Muscle layer of duodenum (tissue), 2 donors: ENCODE data around the gene P2RX6.
"Not testable (repeated sequence)": the region's sequence is repeated elsewhere in the genome, so short reads cannot be mapped to it uniquely, and the experiment has no call there.

Experiments used
- H3K27ac ChIP-seq: one replicate; pipeline ENCODE4 v1.7.0; 2013; ENCODE audit warnings: mild to moderate bottlenecking, low read length
- H3K27me3 ChIP-seq: one replicate; pipeline ENCODE4 v1.7.0; 2013; ENCODE audit warnings: low read depth, mild to moderate bottlenecking, control low read depth, low read length
- H3K36me3 ChIP-seq, 2 donors: one replicate each; pipeline ENCODE4 v1.7.0; 2013; ENCODE audit warnings: low read length in 2 of 2, control low read depth in 1 of 2, mild to moderate bottlenecking in 1 of 2; ENCODE audit not compliant: insufficient read depth in 2 of 2, control insufficient read depth in 1 of 2
- H3K4me1 ChIP-seq, 2 donors: one replicate each; pipeline ENCODE4 v1.7.0; 2013; ENCODE audit warnings: low read length in 2 of 2, mild to moderate bottlenecking in 2 of 2, control low read depth in 1 of 2, moderate library complexity in 1 of 2; ENCODE audit not compliant: insufficient read depth in 2 of 2, control insufficient read depth in 1 of 2
- H3K4me3 ChIP-seq, 2 donors: one replicate each; pipeline ENCODE4 v1.7.0; 2013; ENCODE audit warnings: low read length in 2 of 2, low read depth in 1 of 2, mild to moderate bottlenecking in 1 of 2
- H3K9me3 ChIP-seq, 2 donors: one replicate each; pipeline ENCODE4 v1.7.0; 2013; ENCODE audit warnings: low read length in 2 of 2, control low read depth in 1 of 2, mild to moderate bottlenecking in 1 of 2; ENCODE audit not compliant: control insufficient read depth in 1 of 2
- donor health status: healthy.

Gene P2RX6

GRCh38 chr22:21032868-21033688 lies 18.1 kb downstream of the P2RX6 start:
- H3K4me3 ChIP-seq: peak overlapping the region in 1 of 2 donors; percentile 45
- peaks cover 3% of the 10 kb centered on the region for H3K27me3 ChIP-seq
- no peaks in the 10 kb centered on the region for H3K9me3 ChIP-seq
- peaks cover 0 to 4% of the 10 kb centered on the region in 2 donors for H3K4me1 ChIP-seq
- no peaks in the 10 kb centered on the region for H3K36me3 ChIP-seq
- no peak overlapping the region for H3K27ac ChIP-seq

DNA sequence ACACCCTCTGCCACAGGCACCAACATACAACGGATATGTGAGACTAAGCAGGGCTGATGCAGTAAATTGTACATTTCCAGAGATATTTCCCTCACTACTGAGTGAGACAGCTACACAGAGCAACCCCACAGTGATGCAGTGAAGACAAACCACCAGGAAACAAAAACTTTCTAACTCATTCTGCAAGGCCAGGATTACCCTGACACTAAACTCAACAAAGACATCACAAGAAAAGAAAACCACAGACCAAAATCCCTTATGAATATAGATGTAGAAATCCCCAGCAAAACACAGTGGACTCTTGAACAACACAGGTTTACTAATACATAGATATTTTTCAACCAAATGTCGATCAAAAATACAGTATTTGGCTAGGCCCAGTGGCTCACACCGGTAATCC lies 18.9 kb downstream of the P2RX6 start:
- H3K36me3 ChIP-seq: no peaks in the 10 kb centered on the region
- H3K27me3 ChIP-seq: peaks cover 3% of the 10 kb centered on the region
- H3K4me3 ChIP-seq: no peak overlapping the region
- no peak overlapping the region for H3K27ac ChIP-seq
- H3K9me3 ChIP-seq: no peaks in the 10 kb centered on the region
- peaks cover 0 to 4% of the 10 kb centered on the region in 2 donors for H3K4me1 ChIP-seq

DNA sequence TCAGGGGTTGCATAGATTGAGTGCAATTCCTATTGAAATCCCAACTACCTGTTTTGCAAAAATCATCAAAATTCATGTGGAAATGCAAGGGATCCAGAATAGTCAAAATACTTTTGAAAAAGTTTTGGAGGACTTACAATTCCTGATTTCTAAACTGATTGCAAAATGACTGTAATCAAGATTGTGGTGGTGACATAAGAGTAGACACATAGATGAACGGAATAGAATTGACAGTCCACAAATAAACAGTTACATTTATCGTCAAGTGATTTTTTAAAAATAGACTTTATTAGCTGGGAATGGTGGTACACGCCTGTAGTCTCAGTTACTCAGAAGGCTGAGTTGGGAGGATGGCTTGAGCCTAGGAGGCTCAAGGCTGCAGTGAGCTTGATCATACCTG lies 20.0 kb downstream of the P2RX6 start:
- H3K4me1 ChIP-seq: peaks cover 0 to 4% of the 10 kb centered on the region in 2 donors
- no peaks in the 10 kb centered on the region for H3K9me3 ChIP-seq
- no peak overlapping the region for H3K4me3 ChIP-seq
- no peaks in the 10 kb centered on the region for H3K27me3 ChIP-seq
- H3K27ac ChIP-seq: no peak overlapping the region
- H3K36me3 ChIP-seq: no peaks in the 10 kb centered on the region

- peak overlapping the region; percentile 39 for H3K27ac ChIP-seq
- no peaks in the 10 kb centered on the region for H3K9me3 ChIP-seq
- no peak overlapping the region for H3K4me3 ChIP-seq
- H3K27me3 ChIP-seq: no peaks in the 10 kb centered on the region
- no peaks in the 10 kb centered on the region for H3K4me1 ChIP-seq
- no peaks in the 10 kb centered on the region for H3K36me3 ChIP-seq
Measured at GRCh38 chr22:21038405-21038804, 23.4 kb downstream of the P2RX6 start.

DNA sequence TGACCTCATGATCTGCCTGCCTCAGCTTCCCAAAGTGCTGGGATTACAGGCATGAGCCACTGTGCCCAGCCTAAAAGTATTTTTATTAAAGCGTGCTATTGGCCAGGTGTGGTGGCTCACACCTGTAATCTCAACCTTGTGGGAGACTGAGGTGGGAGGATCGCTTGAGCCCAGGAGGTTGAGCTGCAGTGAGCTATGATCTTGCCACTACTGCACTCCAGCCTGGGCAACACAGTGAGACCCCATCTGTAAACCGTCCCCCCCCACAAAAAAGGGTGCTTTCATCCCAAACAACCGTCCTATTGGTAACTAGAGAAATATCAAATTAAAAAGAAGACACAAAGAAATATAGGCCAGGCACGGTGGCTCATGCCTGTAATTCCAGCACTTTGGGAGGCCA lies 24.2 kb downstream of the P2RX6 start:
- not testable (repeated sequence) for H3K27ac ChIP-seq

DNA sequence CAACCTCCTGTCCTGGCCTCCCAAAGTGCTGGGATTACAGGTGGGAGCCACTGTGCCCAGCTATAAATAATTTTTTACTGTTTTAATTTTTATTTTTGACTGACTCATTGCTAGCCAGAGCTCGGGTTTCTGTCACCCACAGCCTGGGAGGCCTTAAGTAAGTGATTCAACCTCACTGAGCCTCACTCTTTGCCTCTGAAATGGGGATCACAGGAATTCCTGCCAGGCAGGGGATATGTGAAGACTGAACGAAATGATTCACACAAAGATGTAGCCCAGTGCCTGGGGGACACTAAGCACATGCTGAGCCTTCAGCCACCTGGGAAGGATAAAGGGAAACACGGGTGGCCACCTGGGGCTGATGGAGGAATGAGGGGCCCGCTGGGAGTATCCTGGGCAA lies 27.0 kb downstream of the P2RX6 start:
- Histone ChIP-seq H3K4me3 (no peak overlapping the region), H3K4me1 (peaks cover 4 to 10% of the 10 kb centered on the region in 2 donors), H3K27me3 (no peaks in the 10 kb centered on the region), H3K27ac (no peak overlapping the region), H3K9me3 (no peaks in the 10 kb centered on the region), H3K36me3 (no peaks in the 10 kb centered on the region)

More for the DNA sequence above, 24.2 kb downstream of the P2RX6 start:
- H3K9me3 ChIP-seq, H3K4me3 ChIP-seq, H3K36me3 ChIP-seq, H3K27me3 ChIP-seq, H3K4me1 ChIP-seq: not testable (repeated sequence)

DNA sequence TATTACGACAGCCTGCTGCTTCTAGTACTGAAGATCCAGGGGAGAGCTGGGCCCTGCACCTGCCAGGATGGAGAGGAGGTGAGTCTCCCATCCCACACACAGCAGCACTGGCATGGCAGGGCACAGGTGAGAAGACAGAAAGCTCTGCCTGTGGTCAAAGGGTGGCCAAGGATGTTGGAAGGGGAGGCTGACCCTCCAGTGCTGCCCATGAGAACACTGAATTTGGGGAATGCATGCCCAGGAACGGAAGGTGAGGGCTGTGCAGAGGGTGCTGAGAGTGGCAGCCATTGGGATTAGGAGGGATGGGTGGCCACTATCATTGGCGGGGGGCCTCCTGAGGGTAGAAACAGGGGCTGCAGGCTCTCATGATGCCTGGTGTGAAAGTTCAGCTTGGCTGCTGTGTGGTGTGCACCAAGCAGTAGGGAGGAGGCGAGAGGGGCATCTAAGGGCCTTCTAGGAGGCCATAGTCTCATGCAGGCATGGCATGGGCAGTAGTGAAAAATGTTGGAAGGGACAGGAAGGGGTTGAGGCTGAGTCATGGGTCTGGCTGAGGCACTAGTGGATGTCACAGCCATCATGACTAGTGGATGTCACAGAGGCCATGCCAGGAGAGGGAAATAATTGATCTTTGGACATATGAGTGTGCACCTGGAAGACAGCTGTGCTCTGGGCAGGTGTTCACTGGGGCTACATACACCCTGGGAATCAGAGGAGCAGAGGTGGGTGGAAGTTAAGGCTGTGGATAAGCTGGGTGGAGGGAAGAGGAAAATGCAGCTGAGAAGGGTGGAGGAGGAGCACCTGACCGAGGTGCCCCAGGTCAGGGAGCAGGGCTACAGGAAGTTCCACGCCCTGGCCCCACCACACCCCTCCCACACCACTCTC lies 28.3 kb downstream of the P2RX6 start:
- Histone ChIP-seq H3K27ac (no peak overlapping the region), H3K4me1 (peaks cover 4 to 10% of the 10 kb centered on the region in 2 donors), H3K27me3 (no peaks in the 10 kb centered on the region), H3K36me3 (no peaks in the 10 kb centered on the region), H3K4me3 (no peak overlapping the region), H3K9me3 (no peaks in the 10 kb centered on the region)

- H3K9me3 ChIP-seq: no peaks in the 10 kb centered on the region
- H3K36me3 ChIP-seq: no peaks in the 10 kb centered on the region
- H3K27me3 ChIP-seq: no peaks in the 10 kb centered on the region
- no peak overlapping the region for H3K4me3 ChIP-seq
- peaks cover 4 to 10% of the 10 kb centered on the region in 2 donors for H3K4me1 ChIP-seq
- no peak overlapping the region for H3K27ac ChIP-seq
Measured at GRCh38 chr22:21043860-21044535, 29.0 kb downstream of the P2RX6 start.

DNA sequence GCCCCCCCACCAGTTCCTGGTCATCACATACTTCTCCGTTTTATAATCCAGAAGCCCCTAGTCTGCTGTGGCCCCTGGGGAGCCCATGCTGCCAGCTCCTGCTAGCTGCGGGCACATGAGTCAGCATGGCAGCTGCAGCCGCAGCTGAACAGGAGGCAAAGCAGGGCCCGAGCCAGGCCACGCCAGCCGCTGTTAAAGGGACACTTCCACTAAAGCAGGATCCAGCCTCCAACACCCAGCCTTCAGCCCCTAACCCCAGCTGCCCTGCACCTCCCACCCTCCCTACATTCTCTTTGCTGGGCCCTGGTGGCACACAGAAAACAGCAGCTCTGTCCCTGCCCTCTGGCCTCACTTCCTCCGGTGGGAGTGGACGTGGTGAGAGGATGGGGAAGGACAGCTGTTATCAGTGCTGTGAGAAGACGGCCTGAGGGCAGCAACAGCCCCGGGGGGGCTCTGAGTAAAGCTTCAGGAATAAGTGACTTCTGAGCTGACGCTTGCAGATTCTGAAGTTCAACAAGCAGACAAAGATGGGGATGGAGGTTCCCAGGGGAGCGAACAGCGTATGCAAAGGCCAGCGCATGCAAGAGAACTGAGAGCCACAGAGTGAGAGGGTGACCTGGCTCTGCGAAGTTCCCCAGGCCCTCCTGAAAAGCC lies 30.1 kb downstream of the P2RX6 start:
- H3K4me1 ChIP-seq: peaks cover 4 to 10% of the 10 kb centered on the region in 2 donors
- H3K27me3 ChIP-seq: no peaks in the 10 kb centered on the region
- H3K36me3 ChIP-seq: no peaks in the 10 kb centered on the region
- no peak overlapping the region for H3K27ac ChIP-seq
- no peaks in the 10 kb centered on the region for H3K9me3 ChIP-seq
- H3K4me3 ChIP-seq: peak overlapping the region; percentile 55 to 80

- Histone ChIP-seq H3K4me3 (peak within 1 kb of the TSS; percentile 55 to 80), H3K27me3 (no peaks in the 10 kb centered on the region), H3K4me1 (peaks cover 4 to 10% of the 10 kb centered on the region in 2 donors)
Measured at GRCh38 chr22:21045585-21046294, 30.8 kb downstream of the P2RX6 start, which contains the start of gene LRRC74B. TSS of gene LRRC74B (plus strand) at chr22:21045946. CDS start at chr22:21045987, 41 bp downstream.

More at GRCh38 chr22:21045585-21046294, 30.8 kb downstream of the P2RX6 start, which contains the start of gene LRRC74B:
- Histone ChIP-seq H3K27ac (no peak within 1 kb of the TSS), H3K36me3 (no peaks in the 10 kb centered on the region), H3K9me3 (no peaks in the 10 kb centered on the region)
